GM19372 (cell line): ENCODE measurements around the gene PDSS2.
"Not testable (repeated sequence)": the region's sequence is repeated elsewhere in the genome, so short reads cannot be mapped to it uniquely, and the experiment has no call there.

ENCODE experiments used
- ATAC-seq: cut with Tn5 transposase; IDR thresholded peaks from one replicate; pipeline ENCODE4 v1.9.1; 2021; ENCODE audit warnings: mild to moderate bottlenecking, low read depth, moderate library complexity; ENCODE audit not compliant: unreplicated experiment

Gene PDSS2

DNA sequence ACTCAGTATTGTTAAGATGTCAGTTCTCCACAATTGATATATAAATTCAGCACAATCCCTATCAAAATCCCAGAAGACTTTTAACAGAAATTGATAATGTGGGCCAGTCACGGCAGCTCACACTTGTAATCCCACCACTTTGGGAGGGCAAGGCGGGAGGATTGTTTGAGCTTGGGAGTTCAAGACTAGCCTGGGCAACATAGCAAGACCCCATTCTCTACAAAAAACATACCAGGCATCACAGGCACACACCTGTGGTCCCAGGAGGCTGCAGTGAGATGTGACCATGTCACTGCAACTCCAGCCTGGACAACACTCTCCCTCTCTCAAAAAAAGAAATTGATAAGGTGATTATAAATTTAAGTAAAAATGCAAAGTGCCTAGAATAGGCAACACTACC, 90.9 kb downstream of the PDSS2 start:
- ATAC-seq: no peak

DNA sequence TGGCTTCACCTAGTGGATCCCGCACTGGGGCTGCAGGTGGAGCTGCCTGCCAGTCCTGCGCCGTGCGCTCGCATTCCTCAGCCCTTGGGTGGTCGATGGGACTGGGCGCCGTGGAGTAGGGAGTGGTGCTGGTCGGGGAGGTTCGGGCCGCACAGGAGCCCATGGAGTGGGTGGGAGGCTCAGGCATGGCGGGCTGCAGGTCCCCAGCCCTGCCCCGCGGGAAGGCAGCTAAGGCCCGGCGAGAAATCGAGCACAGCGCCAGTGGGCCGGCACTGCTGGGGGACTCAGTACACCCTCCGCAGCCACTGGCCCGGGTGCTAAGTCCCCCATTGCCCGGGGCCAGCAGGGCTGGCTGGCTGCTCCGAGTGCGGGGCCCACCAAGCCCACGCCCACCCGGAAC, 95.2 kb downstream of the PDSS2 start:
- ATAC-seq: not testable (repeated sequence)

DNA sequence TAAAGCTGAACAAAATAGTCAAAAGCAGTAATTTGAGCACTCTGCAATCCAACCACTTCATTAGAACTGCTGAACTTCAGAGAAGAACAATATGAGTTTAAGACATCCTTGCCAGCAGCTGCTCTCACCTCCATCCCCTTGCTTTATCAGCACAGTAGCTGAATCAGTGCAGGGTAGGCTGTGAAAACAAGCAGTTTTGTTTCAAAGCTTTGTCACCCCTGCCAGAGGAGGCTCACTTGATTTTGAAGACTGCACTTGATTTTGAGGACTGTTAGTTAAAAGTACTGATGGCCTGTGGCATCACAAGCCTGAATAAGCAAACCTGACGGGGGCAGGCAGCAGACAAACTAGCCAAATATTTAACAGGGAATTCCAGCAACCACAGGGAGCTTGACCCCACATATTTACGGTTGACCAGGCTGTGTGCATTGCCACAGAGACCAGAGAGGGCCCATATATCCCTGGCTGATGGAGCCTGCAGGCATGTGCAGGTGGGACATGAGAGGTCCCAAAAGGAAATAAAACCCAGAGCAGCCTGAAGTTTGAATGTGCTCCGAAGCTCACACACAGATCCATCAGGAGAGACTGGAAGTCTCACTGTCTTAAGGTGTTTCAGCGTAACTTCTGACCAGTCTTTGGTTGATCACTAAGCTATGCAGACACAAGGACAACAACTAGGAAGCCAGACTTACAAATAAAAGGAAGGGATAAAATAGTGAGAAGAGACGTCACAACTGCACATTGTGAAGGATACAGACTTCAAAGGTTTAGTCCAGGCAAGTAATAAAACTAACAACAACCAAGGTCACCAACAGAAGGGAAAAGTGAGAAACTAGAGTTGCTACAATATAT, 97.4 kb downstream of the PDSS2 start:
- no peak for ATAC-seq

DNA sequence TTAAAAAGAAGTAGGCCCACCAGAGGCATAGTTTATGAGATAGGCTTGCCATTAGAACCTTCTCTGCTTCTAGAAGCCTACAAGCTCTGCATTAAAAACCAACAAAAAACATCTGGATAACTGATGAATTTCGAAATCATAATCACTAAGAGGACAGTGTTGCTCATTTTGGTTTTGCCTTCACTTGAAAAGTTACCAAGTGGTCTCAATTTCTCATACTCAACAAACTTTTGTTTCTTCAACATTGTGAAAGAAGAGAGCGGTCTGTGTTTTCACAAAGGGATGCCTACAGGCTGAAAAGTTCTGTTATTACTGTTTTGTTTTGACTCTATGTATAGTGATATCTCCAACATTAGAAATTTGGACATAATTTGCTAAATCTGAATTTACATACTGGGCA, 98.9 kb downstream of the PDSS2 start:
- ATAC-seq: no peak

DNA sequence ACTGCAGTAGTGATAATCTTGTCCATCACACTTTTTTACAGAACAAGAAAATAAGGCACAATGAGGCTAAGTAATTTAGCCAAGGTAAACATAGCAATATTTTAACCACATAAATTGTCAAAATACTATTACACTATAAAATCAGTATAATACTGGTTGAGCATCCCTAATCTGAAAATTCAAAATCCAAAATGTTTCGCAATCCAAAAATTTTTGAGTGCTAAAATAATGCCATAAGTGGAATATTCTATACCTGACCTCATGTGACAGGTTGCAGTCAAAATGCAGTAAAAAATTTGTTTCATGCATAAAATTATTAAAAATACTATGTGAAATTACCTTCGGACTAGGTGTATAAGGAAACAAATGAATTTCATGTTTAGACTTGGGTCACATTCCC, 101.5 kb downstream of the PDSS2 start:
- ATAC-seq: no peak

DNA sequence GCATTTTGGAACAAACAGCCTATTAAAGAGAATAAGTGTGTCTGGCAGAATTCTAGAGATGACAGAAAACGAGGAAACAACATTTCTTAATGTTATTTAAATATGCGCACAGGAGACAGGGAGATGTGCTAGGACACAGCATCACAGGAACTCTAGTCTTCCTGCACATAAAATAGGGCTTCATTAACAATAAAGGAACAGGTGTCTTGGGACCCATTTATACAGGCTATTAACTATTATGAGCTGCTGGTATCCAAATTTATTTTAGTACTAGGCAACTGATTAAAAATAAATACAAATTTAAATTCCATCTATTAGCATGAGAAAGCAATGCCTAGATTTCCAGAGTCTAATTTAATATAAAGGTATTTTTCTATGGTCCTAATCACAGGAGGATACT, 102.3 kb downstream of the PDSS2 start:
- ATAC-seq: no peak

DNA sequence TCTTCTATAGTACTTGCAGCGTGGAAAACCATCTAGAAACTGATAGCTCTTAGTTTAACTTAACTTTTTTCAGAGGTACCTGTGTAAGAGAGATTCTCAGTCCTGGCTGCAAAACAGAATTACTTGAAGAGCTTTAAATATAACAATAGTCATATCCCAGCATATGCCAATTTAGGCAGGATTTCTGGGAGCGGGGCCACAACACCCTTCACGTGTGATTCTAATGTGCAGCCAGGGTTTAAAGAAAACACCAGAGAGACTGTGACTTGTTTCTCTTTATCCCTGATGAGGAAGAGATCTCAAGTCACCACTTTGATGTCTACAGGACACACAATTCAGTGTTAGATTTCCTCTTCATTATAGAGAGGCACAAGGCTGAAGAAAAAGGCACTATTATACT, 103.7 kb downstream of the PDSS2 start:
- ATAC-seq: no peak

DNA sequence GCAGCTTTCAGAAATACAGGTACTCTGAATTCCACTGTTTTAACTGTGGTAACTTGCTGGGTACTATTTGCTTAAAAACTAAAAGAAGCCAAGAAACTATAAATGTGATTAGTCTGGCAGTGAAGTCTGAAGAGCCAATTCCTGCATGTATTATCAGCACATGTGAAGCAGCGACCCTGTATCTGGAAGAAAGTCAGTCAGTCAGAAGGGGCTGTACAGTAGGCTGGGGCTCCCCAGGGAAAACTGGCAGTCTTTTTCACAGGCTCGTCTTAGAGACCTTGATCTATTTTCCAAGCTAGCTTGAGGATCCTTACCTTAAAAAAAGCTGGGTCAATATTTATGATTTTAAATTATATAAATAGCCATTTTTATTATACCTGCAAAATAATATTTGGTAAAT, 104.9 kb downstream of the PDSS2 start:
- ATAC-seq: no peak

DNA sequence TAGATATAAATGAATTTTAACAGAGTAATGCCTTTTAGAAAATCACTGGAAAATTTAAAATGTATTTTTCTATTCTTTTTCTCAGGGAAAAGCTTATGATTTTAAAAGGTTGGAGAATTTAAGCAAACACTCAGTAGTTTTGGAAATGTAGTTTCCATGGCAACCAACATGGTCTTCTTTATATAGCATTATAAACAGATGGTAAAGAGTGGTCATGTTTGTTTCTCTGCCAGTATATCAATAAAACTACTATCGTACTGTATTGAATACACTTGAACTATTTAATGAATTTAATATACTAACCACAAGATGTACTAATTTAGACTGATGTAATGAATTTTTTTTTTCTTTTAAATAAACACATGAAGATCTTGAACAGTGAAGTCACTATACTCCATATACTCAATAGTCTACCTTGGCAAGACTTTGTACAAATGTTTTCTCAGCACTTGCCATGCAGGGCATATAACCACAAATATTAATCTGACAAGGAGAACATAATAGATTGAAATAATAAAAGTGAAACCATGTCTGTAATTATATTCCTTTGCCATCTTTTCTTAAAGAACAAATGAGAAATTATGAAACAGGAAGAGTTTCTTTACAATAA, 105.5 kb downstream of the PDSS2 start:
- ATAC-seq: no peak

DNA sequence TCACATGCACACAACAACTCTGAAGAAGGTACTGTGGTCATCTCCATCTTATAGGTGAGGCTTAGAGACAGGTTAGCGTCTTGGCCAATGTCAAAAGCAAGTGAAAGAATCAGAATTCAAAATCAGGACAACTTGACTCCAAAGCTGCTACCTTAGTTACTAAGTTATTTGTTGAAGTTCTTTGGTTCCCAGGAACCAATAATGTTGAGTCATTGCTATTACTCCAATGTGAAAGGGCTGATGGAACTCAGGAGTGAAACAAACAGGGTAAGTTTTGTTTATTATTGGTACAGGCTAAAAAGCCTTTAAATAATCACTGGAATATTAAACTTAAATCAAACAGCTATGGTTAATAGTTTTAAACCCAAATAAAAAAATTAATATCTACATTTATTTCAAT, 111.1 kb downstream of the PDSS2 start:
- no peak for ATAC-seq

DNA sequence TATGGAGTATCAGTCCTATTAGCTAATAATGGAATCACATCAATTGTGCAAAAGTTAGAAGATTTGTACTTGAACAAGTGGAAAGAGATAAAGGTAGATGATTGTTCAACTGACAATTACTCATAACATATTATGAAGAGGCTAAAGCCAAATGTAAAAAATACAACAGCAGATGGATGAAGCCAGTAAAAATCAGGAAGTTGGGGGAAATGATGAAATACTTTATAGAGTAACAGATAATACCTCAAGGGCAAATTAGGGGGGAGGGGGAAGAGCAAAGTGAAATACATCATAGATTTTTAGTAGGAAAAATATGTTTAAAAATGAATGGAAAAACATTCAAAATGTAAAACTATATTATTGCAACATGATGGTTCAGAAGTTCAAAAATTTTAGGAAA, 114.0 kb downstream of the PDSS2 start:
- no peak for ATAC-seq

DNA sequence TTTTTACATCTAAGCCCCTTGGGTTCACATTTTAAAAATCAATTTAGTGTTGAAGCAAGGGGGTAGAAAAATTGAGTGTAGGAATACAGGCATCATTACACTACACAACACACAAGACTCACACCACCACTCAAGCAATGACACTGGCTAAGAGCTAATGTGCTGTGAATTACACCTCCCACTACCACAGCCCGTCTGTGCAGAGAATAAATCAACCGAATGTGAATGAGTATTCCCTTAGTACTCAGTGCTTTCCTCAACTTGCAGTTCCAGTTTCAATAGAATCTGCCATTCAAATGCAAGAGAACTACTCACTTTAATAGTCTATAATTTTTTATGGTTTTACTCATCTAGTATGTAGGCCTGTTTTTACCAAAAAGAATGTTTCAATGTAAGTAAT, 114.4 kb downstream of the PDSS2 start:
- ATAC-seq: no peak

DNA sequence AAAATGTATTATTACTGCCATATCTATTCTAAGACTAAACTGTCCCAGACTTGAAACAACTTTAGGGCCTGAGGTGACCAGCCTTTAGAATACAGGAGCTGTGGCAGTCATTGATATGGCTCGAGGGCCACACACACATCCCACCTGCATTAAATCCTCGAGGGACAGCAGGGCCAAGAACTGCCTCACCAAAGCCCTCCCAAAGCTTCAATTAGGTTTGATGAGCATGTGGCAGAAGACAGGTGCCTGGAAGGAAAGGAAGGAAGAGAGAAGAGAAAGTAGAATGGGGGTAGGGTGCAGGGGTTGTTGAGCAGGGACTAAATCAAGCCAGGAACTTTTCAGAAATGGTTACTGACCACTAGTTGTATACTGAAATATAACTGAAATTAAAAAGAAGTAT, 115.0 kb downstream of the PDSS2 start:
- ATAC-seq: no peak

DNA sequence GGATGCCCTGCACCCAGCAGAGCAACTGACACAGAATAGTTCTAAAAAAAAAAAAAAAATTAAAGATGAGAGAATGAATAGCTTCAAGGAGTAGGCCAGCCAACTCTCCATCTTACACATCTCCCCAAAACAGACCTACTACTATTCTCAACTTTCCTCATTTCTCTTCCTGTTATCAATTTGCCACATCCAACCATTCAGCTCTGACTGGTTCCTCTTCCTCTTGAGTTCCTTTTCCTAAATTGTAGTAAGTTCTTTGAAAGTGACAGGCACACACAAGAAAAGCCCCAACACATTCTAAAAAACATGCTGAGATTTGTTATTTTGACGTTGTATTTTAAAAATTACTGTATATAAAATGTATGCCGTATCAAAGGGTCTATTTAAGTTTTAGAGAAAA, 117.2 kb downstream of the PDSS2 start:
- no peak for ATAC-seq

DNA sequence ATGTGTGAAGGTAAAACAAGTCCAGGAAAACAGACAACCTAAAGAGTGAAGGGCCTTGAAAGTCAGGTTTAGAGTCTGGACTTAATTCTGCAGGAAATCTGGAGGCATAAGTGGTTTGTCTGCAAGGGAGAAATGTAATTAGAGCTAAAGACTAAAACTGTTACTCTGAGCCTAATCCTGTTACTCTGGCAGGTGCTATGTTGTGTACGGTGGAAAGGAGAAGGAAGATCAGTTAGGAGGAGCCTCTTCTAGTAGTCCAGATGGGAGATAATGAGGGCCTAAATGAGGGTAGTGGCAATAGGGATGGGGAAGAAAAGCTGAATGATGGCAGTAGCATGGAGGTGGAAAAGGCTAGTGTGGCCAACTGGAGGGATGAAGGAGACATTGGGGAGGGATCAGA, 118.5 kb downstream of the PDSS2 start:
- ATAC-seq: no peak

DNA sequence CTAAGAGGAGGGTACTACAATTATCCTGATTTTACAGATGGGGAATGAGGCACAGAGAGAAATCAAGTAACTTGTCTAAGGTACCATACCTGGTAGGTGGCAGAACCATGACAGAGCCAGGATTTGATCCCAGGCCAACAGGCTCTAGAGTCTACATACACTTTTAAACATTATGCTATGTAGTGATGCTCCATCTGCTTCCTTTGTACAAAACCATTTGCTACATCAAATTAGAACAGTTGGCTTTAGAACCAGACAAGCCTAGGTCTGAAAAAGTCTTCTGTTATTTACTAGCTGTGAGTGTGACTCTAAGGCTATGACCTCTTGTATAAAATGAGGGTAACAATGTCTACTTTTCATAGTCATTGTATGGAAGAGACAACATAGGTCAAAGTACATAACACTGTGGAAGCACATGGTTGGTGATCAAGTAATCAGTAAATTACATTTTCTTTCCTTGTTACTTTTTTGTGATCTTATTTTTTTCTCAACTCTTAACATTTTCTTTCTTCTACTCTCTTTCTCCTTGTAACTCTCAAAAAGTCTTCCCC, 122.1 kb downstream of the PDSS2 start:
- ATAC-seq: no peak

DNA sequence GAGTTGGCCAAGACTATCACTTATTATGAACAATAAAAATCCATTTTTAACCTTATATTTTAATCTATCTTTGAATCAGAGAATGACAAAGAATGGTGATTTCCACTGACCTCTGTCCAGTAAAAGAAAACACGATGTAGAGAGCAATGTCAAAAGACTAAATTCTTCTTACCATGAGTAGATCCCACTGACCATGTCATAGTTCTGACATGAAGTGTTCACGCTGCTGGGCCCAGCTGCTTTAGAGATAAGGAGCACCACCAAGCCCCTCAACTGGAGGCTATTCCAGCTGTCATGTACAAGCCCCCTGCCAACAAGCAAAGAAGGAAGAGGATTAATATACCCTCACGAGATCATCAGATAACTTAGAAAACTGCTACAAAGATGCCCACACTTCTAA, 125.3 kb downstream of the PDSS2 start:
- ATAC-seq: no peak

DNA sequence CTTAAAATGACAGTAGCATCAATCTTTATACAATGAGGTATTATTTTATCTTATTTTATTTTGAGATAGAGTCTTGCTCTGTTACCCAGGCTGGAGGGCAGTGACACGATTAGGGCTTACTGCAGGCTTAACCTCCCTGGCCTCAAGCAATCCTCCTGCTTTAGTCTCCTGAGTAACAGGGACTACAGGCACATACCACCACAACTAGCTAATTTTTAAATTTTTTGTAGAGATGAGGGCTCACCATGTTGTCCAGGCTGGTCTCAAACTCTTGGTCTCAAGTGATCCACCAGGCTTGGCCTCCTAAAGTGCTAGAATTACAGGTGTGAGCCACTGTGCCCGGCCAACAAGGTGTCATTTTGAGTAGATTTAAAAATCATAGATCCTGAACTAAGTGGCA, 125.9 kb downstream of the PDSS2 start:
- no peak for ATAC-seq

DNA sequence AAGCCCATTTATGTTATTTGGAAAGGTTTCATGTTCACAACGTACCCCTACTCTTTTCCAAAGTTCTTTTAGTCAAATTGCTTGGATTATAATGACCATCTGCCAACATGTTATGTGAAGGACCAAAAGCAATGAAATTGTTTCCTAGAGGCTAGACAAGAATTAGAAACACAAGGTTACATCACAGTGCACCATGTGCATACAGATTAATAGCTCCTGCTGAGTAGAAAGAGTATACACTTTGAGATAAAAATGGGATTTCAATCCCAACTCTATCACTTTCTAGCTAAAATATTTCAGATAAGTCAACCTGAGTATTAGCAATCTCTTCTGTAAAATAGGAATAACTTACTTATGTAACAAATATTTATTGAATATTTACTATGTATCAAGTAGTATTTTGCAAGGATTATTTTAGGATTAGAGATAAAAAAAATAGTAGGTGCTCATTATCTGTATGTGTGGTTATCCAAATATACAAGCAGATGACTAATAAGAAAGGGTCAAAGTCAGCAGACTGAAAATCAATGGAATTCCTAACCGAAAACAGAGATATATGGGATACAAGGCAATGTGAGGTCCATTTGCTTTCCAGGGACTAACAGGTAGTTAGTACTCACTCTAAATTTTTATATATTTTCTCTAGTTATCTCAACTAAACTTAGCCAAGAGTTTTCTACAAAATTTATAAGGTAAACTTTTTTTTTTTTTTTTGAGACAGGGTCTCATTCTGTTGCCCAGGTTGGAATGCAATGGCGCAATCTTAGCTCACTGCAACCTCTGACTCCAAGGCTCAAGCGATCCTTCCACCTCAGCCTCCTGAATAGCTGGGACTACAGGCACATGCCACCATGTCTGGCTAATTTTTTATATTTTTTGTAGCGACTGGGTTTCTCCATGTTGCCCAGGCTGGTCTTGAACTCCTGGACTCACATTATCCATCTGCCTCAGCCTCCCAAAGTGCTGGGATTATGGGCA, 127.7 kb downstream of the PDSS2 start:
- ATAC-seq: no peak

DNA sequence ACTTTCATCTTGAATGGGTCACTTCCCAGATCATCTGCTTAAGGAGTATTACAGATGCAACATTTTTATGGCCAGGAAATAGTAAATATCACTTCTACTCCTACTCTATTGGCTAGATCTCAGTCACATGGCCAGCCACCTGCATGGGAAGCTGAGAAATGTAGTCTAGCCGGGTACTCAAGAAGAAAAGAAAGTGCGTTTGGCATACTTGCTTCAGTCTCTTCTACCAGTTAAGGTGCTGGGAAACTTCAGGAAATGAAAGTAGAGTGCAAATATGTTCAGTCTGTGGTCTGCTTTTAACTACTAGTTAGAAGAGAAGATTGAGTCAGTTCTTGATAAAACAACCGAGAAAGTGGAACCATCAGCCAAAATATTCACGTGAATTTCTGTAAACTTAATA, 129.2 kb downstream of the PDSS2 start:
- ATAC-seq: peak; percentile 98
